ENCODE measurements around the gene MVB12B. TPM values are rescaled to one million over a fixed set of nuclear protein-coding genes. Genes with fewer than 3 reads are reported as not detected.
A peak's percentile ranks its signal among the peaks of the same experiment; 100 is the strongest.

Gene MVB12B
- total and polyA plus RNA-seq, 2 of the 8 experiments (the other 6 are each of a cell fraction or from before 2014, with no cell fraction given) = 2.6 to 5.0 TPM

GRCh38 chr9:126298063-126298801, 28.4 kb upstream of the MVB12B start:
- Histone ChIP-seq H2BK20ac (ENCODE audit: low read length) (no peak overlapping the region), H2BK5ac (ENCODE audit: low read depth, low read length) (no peak overlapping the region), H4K91ac (replicated peaks; ENCODE audit: insufficient read length, low read length) (no peak overlapping the region), H4K8ac (ENCODE audit: extremely low read depth, insufficient read depth, low read length) (no peak overlapping the region; the same call in 1 of the 2 replicates), H3K4me2 (ENCODE audit: insufficient read depth in 1 of 2, low read depth in 2 of 2, low read length in 2 of 2) (no peak overlapping the region), H3K36me3 (ENCODE audit: control insufficient read depth in 2 of 4, insufficient read depth in 4 of 4, low read length in 3 of 4) (no peaks in the 10 kb centered on the region), H3K27me3 (replicated peaks in 1 of 4; ENCODE audit: control insufficient read depth in 3 of 4, extremely low read depth in 1 of 4, insufficient read depth in 3 of 4, low read length in 3 of 4) (no peaks in the 10 kb centered on the region; a peak in 1 of 7 replicates), H2BK12ac (ENCODE audit: low read depth, low read length) (no peak overlapping the region), H3K4me3 (ENCODE audit: extremely low read depth in 1 of 4, insufficient read depth in 2 of 4, low read depth in 3 of 4, low read length in 4 of 4) (no peak overlapping the region), H3K4me1 (replicated peaks in 1 of 4; ENCODE audit: control insufficient read depth in 3 of 4, insufficient read depth in 4 of 4, low read length in 3 of 4) (no peaks in the 10 kb centered on the region; a peak in 1 of 7 replicates), H3K4ac (replicated peaks; ENCODE audit: insufficient read length, low read depth, low read length) (no peak overlapping the region), H3K23ac (ENCODE audit: insufficient read length) (no peak overlapping the region), H4K5ac (ENCODE audit: insufficient read length, low read depth, low read length) (no peak overlapping the region), H3K18ac (ENCODE audit: extremely low read depth, low read length) (no peak overlapping the region), H3K9me3 (ENCODE audit: insufficient read depth in 2 of 2, low read depth in 1 of 2, low read length in 1 of 2) (no peaks in the 10 kb centered on the region), H2AFZ (ENCODE audit: low read length) (no peak overlapping the region; the same call in 1 of the 2 replicates), H2AK5ac (ENCODE audit: low read depth, low read length) (no peak overlapping the region), H3K14ac (ENCODE audit: insufficient read length) (no peak overlapping the region), H2BK120ac (replicated peaks; ENCODE audit: low read depth, low read length) (no peak overlapping the region), H3K23me2 (ENCODE audit: low read depth, low read length) (no peaks in the 10 kb centered on the region), H3K27ac (ENCODE audit: low read depth, low read length) (no peak overlapping the region), H3K9ac (replicated peaks in 1 of 4; ENCODE audit: extremely low read depth in 1 of 4, low read depth in 3 of 4, low read length in 3 of 4) (no peak overlapping the region), H3K79me1 (ENCODE audit: low read depth, low read length) (no peaks in the 10 kb centered on the region), H2BK15ac (ENCODE audit: low read length) (no peak overlapping the region), H3K56ac (replicated peaks; ENCODE audit: insufficient read length, low read depth, low read length) (no peak overlapping the region), H3K79me2 (ENCODE audit: control insufficient read depth in 1 of 2, insufficient read depth in 2 of 2, low read length in 2 of 2) (no peaks in the 10 kb centered on the region), H4K20me1 (replicated peaks in 1 of 2; ENCODE audit: control insufficient read depth in 1 of 2, insufficient read depth in 2 of 2, low read length in 2 of 2) (no peaks in the 10 kb centered on the region)
- no peak for TF ChIP-seq SP4 (IDR thresholded peaks at IDR 0.05; ENCODE audit: low read length)
- TF ChIP-seq CREB1 (IDR thresholded peaks at IDR 0.05) = no peak
- no peak for TF ChIP-seq POU5F1 (IDR thresholded peaks at IDR 0.05; ENCODE audit: low read depth, low read length)
- TF ChIP-seq HDAC6 (IDR thresholded peaks at IDR 0.05; ENCODE audit: low read depth, low read length) = no peak
- TF ChIP-seq MAFK (IDR thresholded peaks at IDR 0.05; ENCODE audit: low read depth, low read length) = no peak
- TF ChIP-seq, protein P1, sequence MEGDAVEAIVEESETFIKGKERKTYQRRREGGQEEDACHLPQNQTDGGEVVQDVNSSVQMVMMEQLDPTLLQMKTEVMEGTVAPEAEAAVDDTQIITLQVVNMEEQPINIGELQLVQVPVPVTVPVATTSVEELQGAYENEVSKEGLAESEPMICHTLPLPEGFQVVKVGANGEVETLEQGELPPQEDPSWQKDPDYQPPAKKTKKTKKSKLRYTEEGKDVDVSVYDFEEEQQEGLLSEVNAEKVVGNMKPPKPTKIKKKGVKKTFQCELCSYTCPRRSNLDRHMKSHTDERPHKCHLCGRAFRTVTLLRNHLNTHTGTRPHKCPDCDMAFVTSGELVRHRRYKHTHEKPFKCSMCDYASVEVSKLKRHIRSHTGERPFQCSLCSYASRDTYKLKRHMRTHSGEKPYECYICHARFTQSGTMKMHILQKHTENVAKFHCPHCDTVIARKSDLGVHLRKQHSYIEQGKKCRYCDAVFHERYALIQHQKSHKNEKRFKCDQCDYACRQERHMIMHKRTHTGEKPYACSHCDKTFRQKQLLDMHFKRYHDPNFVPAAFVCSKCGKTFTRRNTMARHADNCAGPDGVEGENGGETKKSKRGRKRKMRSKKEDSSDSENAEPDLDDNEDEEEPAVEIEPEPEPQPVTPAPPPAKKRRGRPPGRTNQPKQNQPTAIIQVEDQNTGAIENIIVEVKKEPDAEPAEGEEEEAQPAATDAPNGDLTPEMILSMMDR (IDR thresholded peaks at IDR 0.05; ENCODE audit: control extremely low read depth in 1 of 3, insufficient read depth in 1 of 3, low read depth in 1 of 3, low read length in 3 of 3) = peak in 1 of 3 experiments; percentile 8; a peak in 1 of 4 replicates
- CTCF ChIA-PET (ENCODE audit: partially characterized antibody) = interaction anchor here (0.7 to 8.0 kb wide), 11 partner anchors 10 to 397 kb away, joined by 3 to 63 read pairs (median 3); no protein-coding TSS in a partner anchor
- no peak for FAIRE-seq
- no peak for DNase-seq (ENCODE audit: low read depth in 1 of 2, low spot score in 2 of 2)
- POLR2A ChIA-PET (ENCODE audit: partially characterized antibody) = no interaction called here
- WGBS, 2 experiments (ENCODE audit: extremely low coverage in 1 of 2, insufficient coverage in 1 of 2, insufficient read length in 1 of 2, insufficient replicate concordance in 2 of 2, low coverage in 1 of 2, low lambda C conversion rate in 2 of 2, missing lambda C conversion rate in 1 of 2) = 85% methylated on average over 25 of the region's 27 CpGs; no CpG with 5 or more reads in 1 of the 2 experiments
